HepG2 (cell line): ENCODE data around the gene VTN. TPM values are rescaled to one million over a fixed set of nuclear protein-coding genes. Genes with fewer than 3 reads are reported as not detected.
A peak's percentile ranks its signal among the peaks of the same experiment; 100 is the strongest.

Experiments
- ADNP ChIP-seq: sonication (generic); formaldehyde crosslinking; IDR thresholded peaks from 2 replicates; pipeline ENCODE4 v1.4.0; 2020; ENCODE audit warnings: missing genetic modification reagents
- CBFB ChIP-seq: sonication (generic); formaldehyde crosslinking; IDR thresholded peaks from 2 replicates; pipeline ENCODE4 v1.4.0; 2020; ENCODE audit warnings: missing genetic modification reagents
- CHD2 ChIP-seq: IDR thresholded peaks from 2 replicates; pipeline ENCODE4 v1.6.1; 2011; ENCODE audit warnings: low read depth, low read length, improper control_type of control experiment
- FOXK2 ChIP-seq: fragments of 450-650 bp; IDR thresholded peaks from 2 replicates; pipeline ENCODE4 v1.6.1; 2016
- FOXM1 ChIP-seq: sonication (generic); formaldehyde crosslinking; IDR thresholded peaks from 2 replicates; pipeline ENCODE4 v1.5.0; 2020; ENCODE audit warnings: missing genetic modification reagents
- HCFC1 ChIP-seq: fragments of 150-350 bp; IDR thresholded peaks from 2 replicates; pipeline ENCODE4 v1.6.1; 2014; ENCODE audit warnings: low read depth, low read length
- KMT2A ChIP-seq: sonication (generic); formaldehyde crosslinking; IDR thresholded peaks from 2 replicates; pipeline ENCODE4 v1.4.0; 2020; ENCODE audit warnings: missing genetic modification reagents
- KMT2B ChIP-seq: IDR thresholded peaks from 2 replicates; pipeline ENCODE4 v1.6.1; 2016; ENCODE audit warnings: missing genetic modification reagents, missing compliant biosample characterization
- NCOA2 ChIP-seq: sonication (generic); formaldehyde crosslinking; IDR thresholded peaks from 2 replicates; pipeline ENCODE4 v1.8.0; 2022; ENCODE audit warnings: inconsistent platforms
- NFKBIZ ChIP-seq: IDR thresholded peaks from 2 replicates; pipeline ENCODE4 v1.6.1; 2018; ENCODE audit warnings: missing genetic modification reagents, missing compliant biosample characterization
- NR2C2 ChIP-seq: sonication (generic); formaldehyde crosslinking; IDR thresholded peaks from 2 replicates; pipeline ENCODE4 v1.4.0; 2020; ENCODE audit warnings: missing genetic modification reagents, mild to moderate bottlenecking, moderate library complexity, borderline replicate concordance
- SATB2 ChIP-seq: sonication (generic); formaldehyde crosslinking; IDR thresholded peaks from 2 replicates; pipeline ENCODE4 v1.5.0; 2020; ENCODE audit warnings: missing genetic modification reagents
- SNAPC2 ChIP-seq: sonication (generic); formaldehyde crosslinking; IDR thresholded peaks from 2 replicates; pipeline ENCODE4 v1.8.1; 2022; ENCODE audit warnings: mild to moderate bottlenecking, missing genetic modification reagents
- SP2 ChIP-seq: sonication (generic); formaldehyde crosslinking; IDR thresholded peaks from 2 replicates; pipeline ENCODE4 v1.5.1; 2020; ENCODE audit warnings: mild to moderate bottlenecking, missing genetic modification reagents
- SRSF9 ChIP-seq: fragments of 200-400 bp; formaldehyde crosslinking; IDR thresholded peaks from 2 replicates; pipeline ENCODE4 v1.6.1; 2018; ENCODE audit warnings: borderline replicate concordance, mild to moderate bottlenecking, low read depth, low read length; ENCODE audit not compliant: insufficient read depth, poor library complexity, severe bottlenecking
- ZFP41 ChIP-seq: sonication (generic); formaldehyde crosslinking; IDR thresholded peaks from 2 replicates; pipeline ENCODE4 v1.4.0; 2020; ENCODE audit warnings: mild to moderate bottlenecking, missing genetic modification reagents, borderline replicate concordance
- ZFY ChIP-seq: sonication (generic); formaldehyde crosslinking; IDR thresholded peaks from 2 replicates; pipeline ENCODE4 v1.4.0; 2020; ENCODE audit warnings: missing genetic modification reagents
- ZIK1 ChIP-seq: sonication (generic); formaldehyde crosslinking; IDR thresholded peaks from 2 replicates; pipeline ENCODE4 v1.5.0; 2020; ENCODE audit warnings: mild to moderate bottlenecking, low read depth, missing genetic modification reagents, borderline replicate concordance
- ZMYM4 ChIP-seq: sonication (generic); formaldehyde crosslinking; IDR thresholded peaks from 2 replicates; pipeline ENCODE4 v1.8.1; 2023; ENCODE audit warnings: mild to moderate bottlenecking, missing genetic modification reagents
- ZNF251 ChIP-seq: sonication (generic); formaldehyde crosslinking; IDR thresholded peaks from 2 replicates; pipeline ENCODE4 v1.9.0; 2021; ENCODE audit warnings: mild to moderate bottlenecking, missing genetic modification reagents
- ZNF816 ChIP-seq: sonication (generic); formaldehyde crosslinking; IDR thresholded peaks from 2 replicates; pipeline ENCODE4 v1.8.0; 2022; ENCODE audit warnings: missing genetic modification reagents, mild to moderate bottlenecking, borderline replicate concordance
- ZSCAN22 ChIP-seq: sonication (generic); formaldehyde crosslinking; IDR thresholded peaks from 2 replicates; pipeline ENCODE4 v1.4.0; 2020; ENCODE audit warnings: mild to moderate bottlenecking, missing genetic modification reagents
- polyA plus RNA-seq, 8 experiments: library from polyadenylated mRNA; depleted of rRNA in 3 of 8; stranded (reverse) in 7 of 8; unstranded in 1 of 8; fragments of >200 nt; fragmentation: Illumina TruSeq in 4 of 8; extraction: Trizol in 4 of 8; gene quantifications; 2 replicates each; pipeline versions ENCODE4 v1.2.1 to v1.2.3, GENCODE V29; 2011 to 2016; ENCODE audit warnings: low read depth in 4 of 8, missing spikeins in 1 of 8, mixed read lengths in 1 of 8; ENCODE audit not compliant: insufficient read depth in 1 of 8
- total RNA-seq, 5 experiments: library from RNA; depleted of rRNA; stranded (reverse); fragments of >200 nt; fragmentation: Illumina TruSeq; extraction: Trizol; gene quantifications; 2 replicates each; pipeline ENCODE4 v1.2.3, GENCODE V29; 2016; ENCODE audit warnings: low read depth in 1 of 5
- TF ChIP-seq, protein P1 (sequence below): sonication (generic); formaldehyde crosslinking; conservative IDR thresholded peaks from 2 replicates; pipeline ENCODE4 v1.4.0; 2020; ENCODE audit warnings: mild to moderate bottlenecking, missing genetic modification reagents, moderate library complexity
- TF ChIP-seq, protein P2 (sequence below): IDR thresholded peaks from 2 replicates; pipeline ENCODE4 v1.6.1; 2016; ENCODE audit warnings: mild to moderate bottlenecking
- TF ChIP-seq, protein P3 (sequence below): sonication (generic); formaldehyde crosslinking; IDR thresholded peaks from 2 replicates; pipeline ENCODE4 v1.5.1; 2020; ENCODE audit warnings: mild to moderate bottlenecking, missing genetic modification reagents, borderline replicate concordance

The VTN gene
- total and polyA plus RNA-seq, 2 of the 13 experiments (the other 11 are each of a cell fraction or from before 2014, with no cell fraction given) = 108 to 131 TPM

DNA sequence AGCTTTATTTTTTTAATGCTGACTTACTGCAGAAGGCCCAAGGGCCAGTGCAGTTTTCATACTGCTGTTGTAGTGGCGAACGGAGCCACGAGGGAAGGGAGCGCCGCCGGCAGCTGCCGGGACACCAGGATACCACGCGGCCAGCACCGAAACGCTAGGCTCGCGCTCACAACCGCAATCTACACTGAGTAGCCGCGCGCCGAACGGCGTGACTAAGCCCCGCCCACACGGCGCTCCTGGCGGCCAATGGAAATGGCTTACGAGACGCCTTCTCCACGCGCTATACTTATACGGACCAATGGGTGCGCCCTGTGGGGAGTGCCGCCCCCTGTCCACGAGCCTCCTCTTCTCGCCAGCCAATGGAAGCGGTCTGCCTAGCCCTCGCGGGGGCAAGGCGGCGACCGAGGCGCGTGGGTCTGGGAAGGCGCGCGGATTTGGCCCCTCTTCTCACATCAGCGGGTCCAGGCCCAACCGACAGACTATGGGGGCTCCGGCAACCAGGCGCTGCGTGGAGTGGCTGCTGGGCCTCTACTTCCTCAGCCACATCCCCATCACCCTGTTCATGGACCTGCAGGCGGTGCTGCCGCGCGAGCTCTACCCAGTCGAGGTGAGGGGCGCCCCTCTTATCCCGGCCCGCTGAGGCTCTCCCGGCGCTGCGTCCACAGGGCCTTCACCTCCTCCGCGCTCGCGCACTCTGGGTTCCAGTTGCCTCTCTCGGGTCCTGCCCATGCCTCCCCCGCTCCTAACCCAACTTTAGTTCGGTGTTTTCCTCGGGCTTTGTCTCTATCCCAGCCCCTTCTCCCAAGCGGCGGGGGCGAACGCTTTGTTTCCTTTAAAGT, 51.1 kb downstream of the VTN start, which contains the start of gene TMEM97 (continued):
- TF ChIP-seq ZNF816 (CRISPR knock-in tag) (no peak), ZSCAN22 (CRISPR knock-in tag) (peak; percentile 81), CBFB (CRISPR knock-in tag) (0 out of 2 replicates have a peak, but pooled peaks have one; percentile 29), NFKBIZ (CRISPR knock-in tag) (no peak), KMT2B (CRISPR knock-in tag) (peak; percentile 77), CHD2 (peak; percentile 54; the same call in 1 of the 2 replicates), SATB2 (no peak; the same call in 1 of the 2 replicates), FOXK2 (no peak), HCFC1 (no peak; the same call in 1 of the 2 replicates), ZIK1 (peak; percentile 62; the same call in 1 of the 2 replicates), SP2 (CRISPR knock-in tag) (peak; percentile 87), ZFY (CRISPR knock-in tag) (peak; percentile 90), SNAPC2 (CRISPR knock-in tag) (peak; percentile 80; the same call in 1 of the 2 replicates), KMT2A (CRISPR knock-in tag) (peak; percentile 27; the same call in 1 of the 2 replicates), ZFP41 (CRISPR knock-in tag) (0 out of 2 replicates have a peak, but pooled peaks have one; percentile 20), NCOA2 (peak; percentile 35; the same call in 1 of the 2 replicates), NR2C2 (CRISPR knock-in tag) (peak; percentile 37; the same call in 1 of the 2 replicates), ZMYM4 (CRISPR knock-in tag) (peak; percentile 88), SRSF9 (no peak), ZNF251 (CRISPR knock-in tag) (no peak), FOXM1 (CRISPR knock-in tag) (no peak), ADNP (CRISPR knock-in tag) (no peak)
- TF ChIP-seq, protein P1, sequence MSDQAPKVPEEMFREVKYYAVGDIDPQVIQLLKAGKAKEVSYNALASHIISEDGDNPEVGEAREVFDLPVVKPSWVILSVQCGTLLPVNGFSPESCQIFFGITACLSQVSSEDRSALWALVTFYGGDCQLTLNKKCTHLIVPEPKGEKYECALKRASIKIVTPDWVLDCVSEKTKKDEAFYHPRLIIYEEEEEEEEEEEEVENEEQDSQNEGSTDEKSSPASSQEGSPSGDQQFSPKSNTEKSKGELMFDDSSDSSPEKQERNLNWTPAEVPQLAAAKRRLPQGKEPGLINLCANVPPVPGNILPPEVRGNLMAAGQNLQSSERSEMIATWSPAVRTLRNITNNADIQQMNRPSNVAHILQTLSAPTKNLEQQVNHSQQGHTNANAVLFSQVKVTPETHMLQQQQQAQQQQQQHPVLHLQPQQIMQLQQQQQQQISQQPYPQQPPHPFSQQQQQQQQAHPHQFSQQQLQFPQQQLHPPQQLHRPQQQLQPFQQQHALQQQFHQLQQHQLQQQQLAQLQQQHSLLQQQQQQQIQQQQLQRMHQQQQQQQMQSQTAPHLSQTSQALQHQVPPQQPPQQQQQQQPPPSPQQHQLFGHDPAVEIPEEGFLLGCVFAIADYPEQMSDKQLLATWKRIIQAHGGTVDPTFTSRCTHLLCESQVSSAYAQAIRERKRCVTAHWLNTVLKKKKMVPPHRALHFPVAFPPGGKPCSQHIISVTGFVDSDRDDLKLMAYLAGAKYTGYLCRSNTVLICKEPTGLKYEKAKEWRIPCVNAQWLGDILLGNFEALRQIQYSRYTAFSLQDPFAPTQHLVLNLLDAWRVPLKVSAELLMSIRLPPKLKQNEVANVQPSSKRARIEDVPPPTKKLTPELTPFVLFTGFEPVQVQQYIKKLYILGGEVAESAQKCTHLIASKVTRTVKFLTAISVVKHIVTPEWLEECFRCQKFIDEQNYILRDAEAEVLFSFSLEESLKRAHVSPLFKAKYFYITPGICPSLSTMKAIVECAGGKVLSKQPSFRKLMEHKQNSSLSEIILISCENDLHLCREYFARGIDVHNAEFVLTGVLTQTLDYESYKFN (CRISPR knock-in tag) = 0 out of 2 replicates have a peak, but pooled peaks have one; percentile 25
- TF ChIP-seq, protein P2, sequence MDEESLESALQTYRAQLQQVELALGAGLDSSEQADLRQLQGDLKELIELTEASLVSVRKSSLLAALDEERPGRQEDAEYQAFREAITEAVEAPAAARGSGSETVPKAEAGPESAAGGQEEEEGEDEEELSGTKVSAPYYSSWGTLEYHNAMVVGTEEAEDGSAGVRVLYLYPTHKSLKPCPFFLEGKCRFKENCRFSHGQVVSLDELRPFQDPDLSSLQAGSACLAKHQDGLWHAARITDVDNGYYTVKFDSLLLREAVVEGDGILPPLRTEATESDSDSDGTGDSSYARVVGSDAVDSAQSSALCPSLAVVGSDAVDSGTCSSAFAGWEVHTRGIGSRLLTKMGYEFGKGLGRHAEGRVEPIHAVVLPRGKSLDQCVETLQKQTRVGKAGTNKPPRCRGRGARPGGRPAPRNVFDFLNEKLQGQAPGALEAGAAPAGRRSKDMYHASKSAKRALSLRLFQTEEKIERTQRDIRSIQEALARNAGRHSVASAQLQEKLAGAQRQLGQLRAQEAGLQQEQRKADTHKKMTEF (CRISPR knock-in tag) = peak; percentile 69
- TF ChIP-seq, protein P3, sequence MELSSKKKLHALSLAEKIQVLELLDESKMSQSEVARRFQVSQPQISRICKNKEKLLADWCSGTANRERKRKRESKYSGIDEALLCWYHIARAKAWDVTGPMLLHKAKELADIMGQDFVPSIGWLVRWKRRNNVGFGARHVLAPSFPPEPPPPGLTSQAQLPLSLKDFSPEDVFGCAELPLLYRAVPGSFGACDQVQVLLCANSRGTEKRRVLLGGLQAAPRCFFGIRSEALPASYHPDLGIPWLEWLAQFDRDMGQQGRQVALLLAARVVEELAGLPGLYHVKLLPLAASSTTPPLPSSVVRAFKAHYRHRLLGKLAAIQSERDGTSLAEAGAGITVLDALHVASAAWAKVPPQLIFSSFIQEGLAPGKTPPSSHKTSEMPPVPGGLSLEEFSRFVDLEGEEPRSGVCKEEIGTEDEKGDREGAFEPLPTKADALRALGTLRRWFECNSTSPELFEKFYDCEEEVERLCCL (CRISPR knock-in tag) = no peak
